HuH-7 (cell line): ENCODE results near the gene SOX12.
"Not testable (repeated sequence)": the region's sequence is repeated elsewhere in the genome, so short reads cannot be mapped to it uniquely, and the experiment has no call there.

Source experiments
- DNase-seq: peaks from one replicate; pipeline ENCODE4 v3.0.0; 2011; ENCODE audit warnings: low spot score

The SOX12 gene

GRCh38 chr20:362271-363254 lies 37.2 kb downstream of the SOX12 start:
- peak; percentile 79 for DNase-seq

- DNase-seq: no peak
Measured at GRCh38 chr20:363319-364078, 38.1 kb downstream of the SOX12 start.

- DNase-seq: no peak
Measured at GRCh38 chr20:364905-365794, 39.8 kb downstream of the SOX12 start.

DNA sequence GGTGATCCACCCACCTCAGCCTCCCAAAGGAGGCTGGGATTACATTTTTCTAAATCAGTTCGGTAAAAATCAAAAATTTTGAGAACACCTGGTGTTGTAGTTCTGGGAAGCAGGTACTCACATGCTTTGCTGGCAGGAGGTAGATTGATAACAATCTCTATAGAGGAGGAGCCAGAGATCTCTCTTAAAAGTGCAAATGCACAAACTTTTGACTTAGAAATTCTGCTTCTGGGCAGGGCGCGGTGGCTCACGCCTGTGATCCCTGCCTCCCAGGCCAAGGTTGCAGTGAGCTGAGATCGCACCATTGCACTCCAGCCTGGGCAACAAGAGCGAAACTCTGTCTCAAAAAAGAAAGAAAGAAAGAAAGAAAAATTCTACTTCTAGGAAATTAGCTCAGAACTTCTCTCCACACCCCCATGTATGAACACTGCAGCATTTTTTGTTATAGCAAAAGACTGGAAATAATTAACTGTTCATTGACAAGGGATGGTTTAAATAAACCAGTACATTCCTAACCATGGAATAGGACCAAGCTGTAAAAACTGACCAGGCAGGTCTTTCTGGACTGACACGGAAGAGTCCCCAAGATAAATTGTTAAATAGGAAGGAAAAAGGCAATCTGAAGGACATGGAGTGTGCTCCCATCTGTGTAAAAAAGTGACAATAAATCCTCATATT lies 40.8 kb downstream of the SOX12 start:
- no peak for DNase-seq

- DNase-seq: no peak
Measured at GRCh38 chr20:366719-367485, 41.5 kb downstream of the SOX12 start.

DNA sequence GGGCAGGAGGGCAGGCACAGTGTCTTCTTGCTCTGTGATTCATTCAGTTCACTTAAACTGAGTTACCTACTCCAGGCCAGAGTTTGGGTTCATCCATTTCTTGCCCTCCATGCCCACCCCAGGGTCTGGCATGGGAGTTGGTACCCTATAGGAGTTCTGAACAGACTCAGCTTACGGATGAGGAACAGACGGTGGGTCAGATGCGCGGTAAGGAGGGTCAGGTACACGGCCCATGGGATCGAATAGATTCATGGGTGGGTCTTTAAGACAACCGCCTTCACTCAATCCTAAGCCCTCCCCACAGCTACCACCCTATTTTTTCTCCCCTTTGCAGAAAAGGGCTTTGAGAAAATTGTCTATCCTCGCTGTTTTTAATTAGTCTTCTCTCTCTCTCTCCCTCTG lies 42.1 kb downstream of the SOX12 start:
- DNase-seq: no peak

GRCh38 chr20:368915-369314 lies 43.6 kb downstream of the SOX12 start:
- DNase-seq: no peak

DNA sequence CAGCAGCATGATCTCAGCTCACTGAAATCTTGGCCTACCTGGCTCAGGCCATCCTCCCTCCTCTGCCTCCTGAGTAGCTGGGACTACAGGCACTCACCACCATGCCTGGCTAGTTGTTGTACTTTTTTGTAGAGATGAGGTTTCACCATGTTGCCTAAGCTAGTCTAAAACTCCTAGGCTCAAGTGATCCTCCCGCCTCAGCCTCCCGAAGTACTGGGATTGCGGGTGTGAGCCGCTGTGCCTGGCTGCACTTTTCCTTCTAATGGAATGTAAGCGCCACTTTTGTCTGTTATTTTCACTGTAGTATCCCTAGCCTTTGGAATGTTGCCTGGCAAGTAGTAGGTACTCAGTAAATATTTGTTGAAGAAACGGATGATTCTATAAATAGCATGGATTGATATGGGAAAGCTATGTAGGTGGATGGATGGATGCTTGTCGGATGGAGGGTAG lies 44.8 kb downstream of the SOX12 start:
- no peak for DNase-seq

DNA sequence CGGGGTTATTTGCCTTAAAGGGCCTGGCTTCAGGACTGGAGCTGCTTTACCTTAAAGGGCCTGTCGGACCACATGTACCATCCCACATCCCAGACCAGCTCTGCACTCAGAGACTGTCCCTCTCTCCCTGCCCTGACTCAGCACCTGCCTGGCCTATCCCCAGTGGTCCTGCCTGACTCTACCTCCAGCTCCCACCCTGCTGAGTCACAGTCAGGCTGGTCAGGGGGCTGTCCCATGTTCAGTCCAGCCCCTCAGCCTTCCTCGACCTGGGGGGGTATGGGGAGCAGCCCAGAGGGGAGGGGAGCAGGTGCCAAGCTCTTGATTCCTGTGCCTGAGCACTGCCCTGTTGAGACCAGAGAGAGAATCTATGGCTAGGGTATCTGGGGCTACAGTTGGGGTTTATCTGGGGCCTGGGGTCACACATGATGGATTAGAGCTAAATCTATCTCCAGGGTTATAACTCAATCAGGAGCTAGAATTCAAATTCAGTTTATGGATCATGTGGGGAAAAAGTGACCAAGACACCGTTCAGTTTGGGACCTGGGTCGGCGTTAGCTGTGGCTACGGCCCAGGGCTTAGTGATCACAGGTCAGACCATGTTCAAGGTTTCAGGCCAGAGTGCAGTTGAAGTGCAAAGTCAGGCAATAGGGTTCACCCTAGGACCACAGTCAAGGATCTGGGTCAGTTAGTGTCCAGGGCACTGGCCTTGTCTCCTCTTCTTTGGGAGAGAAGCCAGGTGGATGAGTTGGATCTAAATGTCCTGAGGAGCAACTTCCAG lies 45.8 kb downstream of the SOX12 start:
- no peak for DNase-seq

GRCh38 chr20:371755-372542 lies 46.6 kb downstream of the SOX12 start:
- DNase-seq: peak; percentile 92

GRCh38 chr20:372543-373082 lies 47.3 kb downstream of the SOX12 start:
- not testable (repeated sequence) for DNase-seq

DNA sequence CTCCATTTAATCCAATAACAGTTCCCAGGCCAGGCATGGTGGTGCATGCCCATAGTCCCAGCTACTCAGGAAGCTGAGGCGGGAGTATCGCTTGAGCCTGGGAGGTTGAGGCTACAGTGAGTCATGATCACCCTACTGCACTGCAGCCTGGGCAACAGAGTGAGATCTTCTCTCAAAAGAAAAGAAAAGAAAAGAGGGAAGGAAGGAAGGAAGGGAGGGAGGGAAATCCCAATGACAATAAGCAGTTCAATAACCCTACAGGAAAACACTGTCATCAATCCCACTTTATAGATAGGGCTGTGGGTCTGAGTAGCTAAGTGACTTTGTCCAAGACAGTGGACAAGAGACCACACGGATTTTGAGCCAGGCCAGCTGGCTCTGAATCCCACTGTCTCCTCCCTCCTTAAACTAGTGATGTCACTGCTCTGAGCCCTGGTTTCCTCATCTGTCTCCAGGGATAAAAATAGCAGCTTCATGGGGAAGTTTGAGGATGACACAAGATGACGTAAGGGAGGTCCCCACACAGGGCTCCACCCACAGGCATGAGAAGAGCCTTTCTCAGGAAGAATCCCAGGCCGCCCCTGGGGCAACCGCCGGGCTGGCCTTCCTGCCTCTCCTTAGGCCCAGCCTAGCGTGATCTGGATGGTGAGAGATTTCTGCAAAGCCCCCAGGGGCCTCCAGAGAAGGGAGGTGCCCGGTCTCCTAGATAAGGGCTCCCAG lies 48.0 kb downstream of the SOX12 start:
- no peak for DNase-seq

DNA sequence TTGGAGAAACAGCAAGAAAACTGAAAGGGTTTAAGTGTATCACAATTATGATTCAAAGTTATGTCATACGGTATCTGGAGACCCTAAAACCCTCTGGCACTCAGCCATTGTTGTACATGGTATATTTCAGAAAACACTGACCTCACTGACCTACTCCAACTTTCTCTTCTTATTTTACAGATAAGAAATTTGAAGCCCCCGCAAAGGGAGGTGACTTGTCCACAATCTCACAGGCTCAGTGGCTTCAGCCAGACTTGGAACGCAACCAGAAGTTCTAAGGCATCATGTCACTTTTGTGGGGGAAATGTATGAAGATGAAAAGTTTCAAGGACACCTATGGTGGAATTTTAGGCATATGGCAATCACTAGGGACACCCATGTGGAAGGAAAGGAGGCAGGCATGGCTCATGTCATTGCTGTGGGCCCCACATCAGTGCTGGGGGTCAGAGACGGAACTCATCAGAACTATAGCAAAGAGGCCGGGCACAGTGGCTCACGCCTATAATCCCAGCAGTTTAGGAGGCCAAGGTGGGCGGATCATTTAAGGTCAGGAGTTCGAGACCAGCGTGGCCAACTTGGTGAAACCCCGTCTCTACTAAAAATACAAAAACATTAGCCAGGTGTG lies 50.0 kb downstream of the SOX12 start:
- no peak for DNase-seq

- no peak for DNase-seq
Measured at GRCh38 chr20:376089-376488, 50.7 kb downstream of the SOX12 start.

DNA sequence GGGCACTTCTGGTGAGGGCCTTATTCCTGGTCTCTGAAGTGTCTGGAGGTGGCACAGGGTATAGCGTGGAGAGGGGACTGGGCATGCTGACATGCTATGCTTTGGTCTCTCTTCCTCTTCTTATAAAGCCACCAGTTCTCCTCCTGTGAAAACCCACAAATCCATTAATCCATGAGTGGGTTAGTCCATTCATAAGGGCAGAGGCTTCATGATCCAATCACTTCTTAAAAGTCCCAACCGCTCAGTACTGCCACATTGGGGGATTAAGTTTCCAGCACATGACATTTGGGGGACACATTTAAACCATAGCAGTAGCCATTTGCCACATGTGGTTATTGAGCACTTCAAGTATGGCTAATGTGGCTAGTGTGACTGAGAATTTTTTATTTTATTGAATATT lies 51.4 kb downstream of the SOX12 start:
- DNase-seq: no peak

- DNase-seq: not testable (repeated sequence)
Measured at GRCh38 chr20:377578-377977, 52.2 kb downstream of the SOX12 start.

- no peak for DNase-seq
Measured at GRCh38 chr20:378961-379336, 53.6 kb downstream of the SOX12 start.
